GM19372 (cell line): Measurements from ENCODE around the gene PTPRE.

Experiments
- ATAC-seq: cut with Tn5 transposase; IDR thresholded peaks from one replicate; pipeline ENCODE4 v1.9.1; 2021; ENCODE audit warnings: mild to moderate bottlenecking, low read depth, moderate library complexity; ENCODE audit not compliant: unreplicated experiment

PTPRE gene

GRCh38 chr10:127997271-127997670 lies 90.4 kb downstream of the PTPRE start:
- ATAC-seq, result no peak

GRCh38 chr10:127997937-127998336 lies 91.0 kb downstream of the PTPRE start:
- ATAC-seq, result no peak

- ATAC-seq, result no peak
These were observed 91.7 kb downstream of the PTPRE start for GRCh38 chr10:127998501-127999144.

- no peak for ATAC-seq
These were observed 92.6 kb downstream of the PTPRE start for GRCh38 chr10:127999297-128000129.

- ATAC-seq, result no peak
These were observed 93.8 kb downstream of the PTPRE start for GRCh38 chr10:128000471-128001362.

- no peak for ATAC-seq
These were observed 94.5 kb downstream of the PTPRE start for GRCh38 chr10:128001363-128001745.

GRCh38 chr10:128001849-128002248 lies 94.9 kb downstream of the PTPRE start:
- no peak for ATAC-seq

GRCh38 chr10:128003521-128003920 lies 96.6 kb downstream of the PTPRE start:
- no peak for ATAC-seq

- ATAC-seq, result no peak
These were observed 99.0 kb downstream of the PTPRE start for GRCh38 chr10:128005858-128006257.

- ATAC-seq, result no peak
These were observed 100.2 kb downstream of the PTPRE start for GRCh38 chr10:128007056-128007455.

- ATAC-seq, result no peak
These were observed 101.1 kb downstream of the PTPRE start for GRCh38 chr10:128007971-128008370.

- no peak for ATAC-seq
These were observed 101.8 kb downstream of the PTPRE start for GRCh38 chr10:128008521-128009250.

GRCh38 chr10:128009372-128010126 lies 102.6 kb downstream of the PTPRE start:
- ATAC-seq, result no peak

GRCh38 chr10:128011059-128011979 lies 104.4 kb downstream of the PTPRE start:
- ATAC-seq, result peak; percentile 88

GRCh38 chr10:128013626-128014025 lies 106.7 kb downstream of the PTPRE start:
- ATAC-seq, result no peak

- ATAC-seq, result no peak
These were observed 107.3 kb downstream of the PTPRE start for GRCh38 chr10:128014236-128014635.

- ATAC-seq, result no peak
These were observed 109.6 kb downstream of the PTPRE start for GRCh38 chr10:128016423-128017060.

- no peak for ATAC-seq
These were observed 110.9 kb downstream of the PTPRE start for GRCh38 chr10:128017822-128018221.
